ENCODE results near the gene TKT.

- TF ChIP-seq POLR2AphosphoS5 (IDR thresholded peaks at IDR 0.05; ENCODE audit: low read depth, low read length) (no peak), POLR2A (IDR thresholded peaks at IDR 0.05; ENCODE audit: low read depth, low read length) (0 out of 2 replicates have a peak, but pooled peaks have one; percentile 7), TAF1 (IDR thresholded peaks at IDR 0.05; ENCODE audit: borderline replicate concordance, low read depth, low read length) (no peak)
Measured at GRCh38 chr3:53181024-53181371, 74.8 kb downstream of the TKT start.
